HG03025 (cell line): ENCODE data around the gene COL25A1.
"Not testable (repeated sequence)": the region's sequence is repeated elsewhere in the genome, so short reads cannot be mapped to it uniquely, and the experiment has no call there.

ENCODE experiments used
- ATAC-seq: cut with Tn5 transposase; IDR thresholded peaks from one replicate; pipeline ENCODE4 v1.9.1; 2021; ENCODE audit warnings: mild to moderate bottlenecking, moderate library complexity; ENCODE audit not compliant: unreplicated experiment, low FRiP score

COL25A1 gene

GRCh38 chr4:109021630-109022029 is 280.8 kb downstream of the COL25A1 start:
- not testable (repeated sequence) for ATAC-seq

DNA sequence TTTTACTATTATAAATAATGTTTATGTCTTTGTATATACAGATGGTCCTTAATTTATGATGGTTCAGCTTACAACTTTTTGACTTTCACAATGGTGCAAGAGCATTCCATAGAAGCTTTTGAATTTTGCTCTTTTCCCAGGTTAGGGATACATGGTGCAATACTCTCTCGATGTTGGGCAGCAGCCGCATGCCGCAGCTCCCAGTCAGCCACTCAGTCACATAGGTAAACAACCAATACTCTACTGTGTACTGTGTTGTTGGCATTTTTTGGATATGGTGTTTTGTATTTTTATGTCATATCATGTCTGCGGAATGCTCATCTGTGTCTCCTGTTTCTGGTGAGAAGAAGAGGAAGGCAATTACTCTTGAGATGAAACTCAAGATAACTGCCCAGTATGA is 281.6 kb downstream of the COL25A1 start:
- no peak for ATAC-seq

DNA sequence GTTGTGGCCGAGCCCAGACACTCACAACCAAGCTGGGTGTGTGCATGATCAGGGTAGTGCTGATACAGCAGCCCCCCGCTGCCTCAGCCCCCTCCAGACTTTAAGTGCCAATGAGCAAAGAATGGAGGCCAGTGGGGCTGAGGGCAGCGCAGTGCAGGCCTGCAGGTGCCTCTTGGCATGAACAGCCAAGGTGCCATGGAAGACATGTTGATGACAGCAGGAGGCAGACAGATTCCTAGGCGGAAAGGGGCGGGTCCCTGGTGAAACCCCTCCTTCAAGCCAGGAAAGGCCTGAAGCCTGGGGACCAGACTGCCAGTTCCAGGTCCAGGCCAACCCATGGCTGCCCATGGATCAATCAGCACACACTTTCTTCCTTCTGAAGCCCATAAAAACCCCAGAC is 286.3 kb downstream of the COL25A1 start:
- ATAC-seq: no peak

GRCh38 chr4:109015413-109015810 is 287.0 kb downstream of the COL25A1 start:
- no peak for ATAC-seq

GRCh38 chr4:109014593-109015412 is 287.7 kb downstream of the COL25A1 start:
- no peak for ATAC-seq

- no peak for ATAC-seq
These were observed 290.1 kb downstream of the COL25A1 start for GRCh38 chr4:109012286-109012880.

GRCh38 chr4:109011241-109012026 is 291.0 kb downstream of the COL25A1 start:
- ATAC-seq: no peak

- no peak for ATAC-seq
These were observed 291.9 kb downstream of the COL25A1 start for GRCh38 chr4:109010521-109010920.

DNA sequence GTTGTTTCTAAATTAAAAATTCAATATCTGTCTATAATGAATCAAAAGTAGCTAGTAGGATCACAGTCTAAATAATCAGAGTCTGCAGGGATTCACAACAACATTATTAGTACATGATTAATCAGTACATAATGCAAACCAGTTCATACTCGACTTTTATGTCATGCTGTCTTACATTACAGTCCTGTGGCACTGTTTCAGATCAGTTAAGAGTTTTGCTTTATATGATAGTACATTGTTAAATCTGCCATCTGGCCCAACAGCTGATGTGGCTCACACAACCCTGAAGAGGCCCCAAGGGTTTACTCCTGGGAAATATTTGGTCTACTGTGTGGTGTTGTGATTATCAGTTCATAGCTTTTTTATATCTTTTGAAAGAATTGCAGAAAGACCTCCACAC is 292.5 kb downstream of the COL25A1 start:
- ATAC-seq: no peak

GRCh38 chr4:109007976-109008375 is 294.5 kb downstream of the COL25A1 start:
- no peak for ATAC-seq

DNA sequence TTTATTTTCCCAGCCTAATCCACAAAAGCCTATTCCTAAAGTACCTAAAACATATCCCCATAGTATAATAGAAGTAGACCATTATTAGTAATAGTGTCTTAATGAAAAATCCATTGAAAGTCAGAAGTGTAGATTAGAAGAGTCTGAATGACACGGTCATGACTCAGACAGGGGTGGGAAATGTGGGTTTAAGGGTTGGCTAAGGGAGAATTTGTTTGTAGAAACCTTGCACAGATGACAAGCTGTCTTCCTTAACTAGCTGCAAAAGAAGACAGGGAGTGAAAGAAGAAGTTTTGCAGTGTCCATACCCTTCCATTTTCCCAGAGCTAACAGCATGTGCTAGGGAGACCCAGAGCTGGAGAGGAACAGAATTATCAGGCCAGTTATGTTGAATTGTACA is 296.9 kb downstream of the COL25A1 start:
- no peak for ATAC-seq

- no peak for ATAC-seq
These were observed 298.0 kb downstream of the COL25A1 start for GRCh38 chr4:109004418-109004817.

DNA sequence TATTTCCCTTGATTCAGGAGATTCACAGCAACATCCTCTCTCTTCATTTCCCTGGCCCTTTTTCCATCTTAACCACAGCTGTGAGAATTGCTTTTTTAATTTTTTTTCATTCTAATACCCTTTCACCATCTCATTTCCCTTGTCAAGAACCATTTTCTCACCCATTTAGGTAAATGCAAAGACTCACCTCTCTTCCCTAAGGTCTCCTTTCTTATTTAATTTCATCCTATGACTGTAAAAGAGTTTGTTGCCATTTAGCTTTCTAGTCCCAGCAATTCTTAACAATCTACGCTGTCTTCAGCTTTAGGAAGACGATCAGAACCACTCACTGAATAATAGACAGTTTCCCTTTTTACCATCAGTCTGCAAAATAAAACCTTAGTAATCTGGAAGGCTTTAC is 298.5 kb downstream of the COL25A1 start:
- no peak for ATAC-seq

GRCh38 chr4:108991551-108992328 is 310.7 kb downstream of the COL25A1 start:
- no peak for ATAC-seq

GRCh38 chr4:108988464-108989195 is 313.8 kb downstream of the COL25A1 start:
- ATAC-seq: no peak

DNA sequence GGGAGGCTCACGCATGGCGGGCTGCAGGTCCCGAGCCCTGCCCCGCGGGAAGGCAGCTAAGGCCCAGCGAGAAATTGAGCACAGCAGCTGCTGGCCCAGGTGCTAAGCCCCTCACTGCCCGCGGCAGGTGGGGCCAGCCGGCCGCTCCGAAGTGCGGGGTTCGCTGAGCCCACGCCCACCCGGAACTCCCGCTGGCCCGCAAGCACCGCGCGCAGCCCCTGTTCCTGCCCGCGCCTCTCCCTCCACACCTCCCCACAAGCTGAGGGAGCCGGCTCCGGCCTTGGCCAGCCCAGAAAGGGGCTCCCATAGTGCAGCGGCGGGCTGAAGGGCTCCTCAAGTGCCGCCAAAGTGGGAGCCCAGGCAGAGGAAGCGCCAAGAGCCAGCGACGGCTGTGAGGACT is 318.0 kb downstream of the COL25A1 start:
- ATAC-seq: not testable (repeated sequence)

DNA sequence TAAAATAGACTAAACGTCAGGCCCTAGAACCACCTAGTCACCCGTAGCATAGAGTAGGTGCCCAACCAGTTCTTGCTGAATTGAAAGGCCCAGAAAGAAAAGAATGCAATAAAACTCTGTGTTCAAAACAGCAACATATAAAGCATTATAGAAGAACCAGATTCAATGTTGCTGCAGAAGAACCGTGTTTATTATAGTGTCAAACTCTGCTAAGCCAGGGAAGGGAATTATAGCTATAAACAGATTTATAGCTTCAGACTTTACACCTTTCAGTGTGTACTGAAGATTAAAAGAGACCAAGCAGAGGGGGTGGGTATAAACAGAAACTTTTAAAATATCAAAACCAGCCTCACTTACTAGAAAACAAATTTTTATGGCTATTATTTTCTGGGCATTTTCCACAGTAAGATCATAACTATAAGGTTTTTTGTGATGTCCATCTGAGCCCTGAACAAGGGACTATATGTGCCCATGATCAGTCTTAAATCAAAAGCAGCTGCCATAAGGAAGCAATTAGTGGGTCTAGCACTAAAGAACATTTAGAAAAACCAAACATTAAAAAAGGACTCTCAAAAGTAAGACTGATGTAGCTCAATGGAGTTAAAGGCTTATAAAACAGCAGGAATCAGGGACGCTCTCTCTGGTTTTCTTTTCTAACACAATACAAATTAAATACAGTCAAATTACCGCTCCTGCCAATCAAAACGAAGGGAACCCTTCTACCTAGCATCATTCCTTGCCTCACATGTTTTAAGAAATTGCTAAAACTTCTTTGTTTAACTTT is 319.9 kb downstream of the COL25A1 start:
- no peak for ATAC-seq

- ATAC-seq: no peak
These were observed 321.8 kb downstream of the COL25A1 start for GRCh38 chr4:108980455-108981239.
